Activated T-helper 1 cell treated with anti-CD3 and anti-CD28 coated beads, Interleukin-2, amount 50 U/mL, for 16 hours (primary cell): ENCODE measurements around the gene ELL.
"Not testable (repeated sequence)": the region's sequence is repeated elsewhere in the genome, so short reads cannot be mapped to it uniquely, and the experiment has no call there.

Experiments used
- DNase-seq, 2 donors: peaks; one replicate each; pipeline ENCODE4 v3.0.0-alpha.2; 2020; ENCODE audit warnings: low read depth in 1 of 2, low spot score in 1 of 2

Gene ELL

DNA sequence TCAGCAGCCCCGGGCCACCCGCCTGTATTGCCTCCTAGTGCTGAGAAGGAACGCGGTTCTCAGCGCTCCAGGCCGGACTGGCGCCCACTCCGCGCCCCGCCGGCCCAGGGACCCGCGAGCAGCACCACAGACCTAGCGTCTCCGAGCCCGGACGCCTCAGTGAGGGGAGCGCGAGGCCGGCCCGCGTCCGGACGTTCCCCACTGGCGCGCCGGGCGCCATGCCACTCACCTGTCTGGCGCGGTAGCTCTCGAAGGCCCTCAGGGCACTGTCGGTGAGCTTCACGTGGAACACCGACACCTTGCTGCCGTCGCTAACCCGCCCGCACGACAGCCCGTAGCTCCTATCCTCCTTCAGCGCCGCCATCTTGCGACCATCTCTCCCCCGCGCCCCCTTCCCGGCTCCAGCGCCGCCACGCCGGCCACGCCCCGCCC lies at the start of gene ELL:
TSS of gene ELL (minus strand) at position 379 of the 432 bp plus-strand sequence. CDS start at position 364, 15 bp downstream.
- no peak for DNase-seq

DNA sequence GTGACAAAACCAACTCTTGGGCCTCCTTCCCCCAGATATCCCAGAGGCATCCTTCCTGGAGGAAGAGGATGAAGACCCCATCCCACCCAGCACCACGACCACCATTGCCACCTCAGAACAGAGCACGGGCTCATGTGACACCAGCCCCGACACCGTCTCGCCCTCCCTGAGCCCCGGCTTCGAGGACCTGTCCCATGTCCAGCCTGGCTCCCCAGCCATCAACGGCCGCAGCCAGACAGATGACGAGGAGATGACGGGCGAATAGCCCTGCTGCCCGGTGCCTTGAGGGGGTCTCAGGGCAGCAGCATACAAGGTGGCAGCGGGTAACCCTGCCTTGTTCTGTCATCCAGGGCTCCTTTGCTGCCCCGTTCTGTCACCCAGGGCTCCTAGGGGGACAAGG lies 46.5 kb upstream of the ELL start:
- no peak for DNase-seq

DNA sequence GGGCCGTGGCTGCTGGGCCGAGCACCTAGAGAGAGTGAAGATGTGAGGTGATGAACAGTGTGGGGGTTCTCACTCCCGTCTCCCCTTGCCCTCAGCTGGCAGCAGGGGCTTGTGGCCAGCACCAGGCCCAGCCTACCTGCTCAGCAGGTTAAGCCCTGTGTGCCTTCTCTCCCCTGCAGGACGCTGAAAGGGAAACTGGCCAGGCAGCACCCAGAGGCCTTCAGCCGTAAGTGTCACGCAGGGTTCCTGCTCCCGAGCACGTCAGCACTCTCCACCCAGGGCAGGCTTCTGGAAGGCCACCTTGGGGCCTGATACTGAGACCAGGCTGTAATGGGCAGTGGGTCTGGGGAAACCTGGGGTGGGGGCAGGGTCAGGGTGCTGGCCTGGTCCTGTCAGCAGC lies 45.1 kb upstream of the ELL start:
- no peak for DNase-seq

DNA sequence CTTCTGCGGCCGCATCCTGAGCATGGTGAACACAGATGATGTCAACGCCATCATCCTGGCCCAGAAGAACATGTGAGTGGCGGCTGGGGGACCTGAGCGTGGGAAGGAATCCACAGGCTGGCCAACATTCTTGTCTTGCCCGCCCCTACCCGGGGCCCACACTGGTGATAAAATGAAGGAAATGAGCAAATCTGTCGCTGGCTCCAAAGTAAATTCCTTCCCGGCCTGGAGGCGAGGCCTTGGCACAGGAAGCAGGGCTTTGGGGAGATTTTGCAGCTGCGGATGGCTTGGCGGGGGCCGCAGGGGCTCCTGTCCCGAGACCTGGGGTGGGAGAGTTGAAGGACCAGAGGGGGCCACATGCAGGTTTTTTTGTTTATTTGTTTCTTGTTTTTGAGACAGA lies 40.2 kb upstream of the ELL start:
- DNase-seq = no peak

DNA sequence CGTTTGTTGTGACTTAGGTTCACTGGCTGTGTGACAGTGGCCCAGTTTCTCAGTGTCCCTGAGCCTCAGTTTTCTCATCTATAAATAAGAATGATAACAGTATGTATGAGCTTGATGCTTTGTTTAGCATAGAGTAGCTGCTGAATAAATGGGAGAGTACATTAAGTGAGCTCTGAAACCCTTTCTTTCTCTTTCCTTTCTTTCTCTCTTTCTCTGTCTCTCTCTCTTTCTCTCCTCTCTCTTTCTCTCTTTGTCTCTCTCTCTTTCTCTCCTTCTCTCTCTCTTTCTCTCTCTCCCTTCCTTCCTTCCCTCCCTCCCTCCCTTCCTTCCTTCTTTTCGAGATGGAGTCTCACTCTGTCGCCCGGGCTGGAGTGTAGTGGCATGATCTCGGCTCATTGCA lies 37.8 kb upstream of the ELL start:
- no peak for DNase-seq

DNA sequence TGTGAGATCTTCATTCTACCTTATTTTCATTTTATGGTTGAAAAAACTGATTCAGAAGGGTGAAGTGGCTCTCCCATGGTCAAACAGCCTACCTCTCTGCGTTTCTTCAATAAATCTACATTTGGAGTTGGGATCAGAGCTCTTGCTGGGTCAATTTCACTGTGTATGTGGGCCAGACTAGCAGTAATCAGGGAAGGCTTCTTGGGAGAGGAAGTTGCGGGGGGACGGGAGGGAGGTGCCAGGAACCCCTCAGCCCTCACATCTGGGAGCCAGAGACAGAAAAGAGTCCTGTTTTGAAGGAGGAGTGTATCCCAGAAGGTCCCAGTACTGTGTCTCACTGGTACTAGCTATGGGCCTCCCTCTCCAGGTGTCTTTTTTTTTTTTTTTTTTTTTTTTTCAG lies 36.7 kb upstream of the ELL start:
- no peak for DNase-seq

DNA sequence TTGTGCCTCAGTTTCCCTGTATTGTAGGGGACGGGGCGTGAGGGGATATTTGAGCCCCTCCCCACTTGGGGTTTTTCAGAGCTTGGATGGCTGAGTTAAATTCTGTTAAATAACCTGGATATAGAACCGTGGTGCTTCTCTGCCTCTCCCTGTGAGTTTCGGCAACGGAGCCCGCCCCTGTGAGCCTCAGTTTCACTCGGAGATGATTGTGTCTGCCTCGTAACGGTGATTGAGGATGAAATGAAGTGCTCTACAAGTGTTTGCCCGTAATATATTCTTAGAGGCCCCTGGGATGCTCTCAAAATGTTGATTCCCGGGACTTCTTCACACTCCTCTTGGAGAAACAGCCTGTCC lies 36.3 kb upstream of the ELL start:
- no peak for DNase-seq

DNA sequence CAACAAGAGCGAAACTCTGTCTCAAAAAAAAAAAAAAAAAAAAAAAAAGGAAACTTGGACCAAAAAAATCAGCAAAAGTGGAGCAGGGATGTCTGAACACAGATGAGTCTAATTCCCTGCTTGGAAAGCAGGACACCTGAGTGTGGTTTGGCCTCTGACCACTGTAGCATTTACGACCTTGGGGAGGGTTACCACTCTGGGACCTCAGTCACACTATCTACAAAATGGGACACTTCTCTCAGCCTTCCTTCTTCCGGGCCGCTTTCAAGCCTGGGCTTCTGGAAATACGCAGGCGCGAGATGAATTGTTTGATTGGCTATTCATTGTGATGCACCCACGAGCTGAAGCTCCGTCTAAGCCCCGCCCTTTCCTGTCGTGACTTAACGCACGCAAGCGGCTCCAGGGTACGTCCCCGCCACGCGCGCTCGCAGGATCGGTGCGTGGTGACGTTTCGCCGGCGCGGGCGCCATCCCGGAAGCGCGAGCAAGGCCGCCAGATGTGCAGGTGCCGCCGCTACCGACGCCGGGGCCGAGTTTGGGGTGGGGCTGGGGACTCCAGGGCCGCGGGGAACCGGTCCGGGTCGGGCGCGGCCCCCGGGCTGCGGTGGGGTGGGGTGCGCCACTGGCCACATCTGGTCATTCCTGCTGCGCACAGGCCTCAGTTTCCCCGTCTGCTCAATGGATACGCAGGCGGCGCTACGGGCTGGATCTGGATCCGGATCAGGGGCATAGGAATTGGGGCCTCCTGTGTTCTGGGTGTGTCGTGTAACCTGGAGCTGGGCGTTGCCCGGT lies 35.7 kb upstream of the ELL start, which contains the start of gene KXD1:
TSS of gene KXD1 (plus strand) at position 460 of the 791 bp plus-strand sequence. CDS start 4,187 bp downstream, outside the sequence.
- DNase-seq = peak; percentile 95 to 97

DNA sequence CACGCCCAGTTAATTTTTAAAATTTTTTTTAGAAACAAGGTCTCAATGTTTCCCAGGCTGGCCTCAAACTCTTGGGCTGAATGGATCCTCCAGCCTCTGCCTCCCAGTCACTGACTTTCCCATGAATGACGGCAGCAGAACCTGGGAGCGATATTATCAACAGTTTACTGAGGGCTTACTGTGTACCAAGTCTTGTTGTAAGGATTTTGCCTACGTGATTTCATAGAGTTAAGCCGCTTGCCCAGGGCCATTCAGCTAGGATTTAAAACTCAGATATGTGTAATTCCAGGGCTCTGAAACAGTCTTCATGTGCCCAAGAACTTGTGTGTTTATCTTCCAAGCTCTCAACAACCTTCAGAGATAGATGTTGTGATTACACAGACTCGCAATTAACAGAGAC lies 29.8 kb upstream of the ELL start:
- no peak for DNase-seq

DNA sequence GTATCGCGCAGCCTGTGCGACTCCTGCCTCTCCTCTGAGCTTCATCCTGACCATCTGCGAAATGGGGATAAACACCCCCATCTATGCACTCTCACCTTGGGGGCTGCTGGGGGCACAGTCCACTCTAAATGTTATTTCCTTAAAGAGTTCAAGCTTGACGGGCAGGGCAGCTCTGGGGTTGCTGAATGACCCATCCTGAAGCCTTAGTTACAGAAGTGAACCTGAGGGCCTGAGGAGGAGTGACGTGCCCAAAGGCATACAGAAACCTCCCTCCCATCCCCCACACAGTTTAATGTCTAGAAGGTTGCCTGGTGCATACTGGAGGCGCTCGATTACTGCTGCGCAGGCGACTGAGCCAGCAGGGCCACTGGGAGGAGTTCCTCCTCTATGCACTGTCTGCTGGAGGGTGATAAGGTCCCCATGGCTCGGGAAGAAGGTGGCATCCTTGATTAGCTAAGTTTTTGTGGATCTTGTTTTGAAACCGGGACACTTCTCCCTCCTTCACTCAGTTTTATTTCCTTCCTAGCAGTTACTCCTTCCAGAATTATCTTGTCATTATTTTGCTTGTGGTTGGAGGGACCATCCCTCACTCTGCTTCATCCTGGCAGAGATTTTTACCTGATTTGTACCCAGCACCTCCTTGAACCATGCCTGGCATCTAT lies 22.1 kb upstream of the ELL start:
- DNase-seq = peak; percentile 44 to 49

DNA sequence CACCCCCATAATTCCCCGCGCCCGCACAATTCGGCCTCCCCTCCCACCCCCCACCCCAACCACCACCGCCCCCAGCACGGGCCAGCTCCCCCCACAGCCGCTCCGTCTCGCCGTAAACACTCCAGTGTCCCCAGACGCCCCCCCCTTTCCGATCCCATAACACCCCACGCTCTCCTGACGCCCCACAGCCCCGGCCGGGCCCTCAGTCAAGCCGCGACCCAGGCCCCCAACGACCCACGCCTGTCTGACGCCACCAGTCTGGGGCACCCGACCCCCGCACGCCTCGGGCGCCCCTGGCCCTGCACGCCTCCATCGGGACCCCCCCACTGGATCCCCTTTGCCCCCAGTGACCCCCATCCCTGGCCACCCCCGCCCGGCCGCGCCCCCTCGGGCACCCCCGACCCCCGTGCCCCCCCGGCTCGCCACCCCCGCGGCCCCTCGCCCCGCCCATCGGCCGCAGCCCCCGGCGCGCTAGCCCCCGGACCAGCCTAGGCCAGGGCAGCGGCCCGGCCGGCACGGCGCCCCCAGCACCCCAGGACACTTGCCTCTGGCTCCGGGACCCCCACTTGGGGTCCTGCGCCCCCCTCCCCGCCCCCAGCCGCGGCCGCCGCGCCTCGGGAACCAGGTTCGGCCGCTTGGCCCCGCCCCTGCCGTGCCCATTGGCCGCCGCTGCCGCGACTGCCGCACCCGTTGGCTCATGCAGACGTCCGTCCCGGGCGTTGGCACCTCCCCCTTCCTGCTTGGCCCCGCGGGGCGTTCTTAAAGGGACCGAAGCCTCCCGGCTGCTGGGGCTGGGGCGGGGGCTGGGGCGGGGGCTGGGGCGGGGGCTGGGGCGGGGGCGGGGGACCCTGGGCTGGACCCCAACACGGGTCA lies 21.3 kb upstream of the ELL start, which contains the start of gene FKBP8:
TSS of gene FKBP8 (minus strand) at position 633 of the 873 bp plus-strand sequence. CDS start 1,603 bp downstream, outside the sequence.
- peak; percentile 90 to 91 for DNase-seq

DNA sequence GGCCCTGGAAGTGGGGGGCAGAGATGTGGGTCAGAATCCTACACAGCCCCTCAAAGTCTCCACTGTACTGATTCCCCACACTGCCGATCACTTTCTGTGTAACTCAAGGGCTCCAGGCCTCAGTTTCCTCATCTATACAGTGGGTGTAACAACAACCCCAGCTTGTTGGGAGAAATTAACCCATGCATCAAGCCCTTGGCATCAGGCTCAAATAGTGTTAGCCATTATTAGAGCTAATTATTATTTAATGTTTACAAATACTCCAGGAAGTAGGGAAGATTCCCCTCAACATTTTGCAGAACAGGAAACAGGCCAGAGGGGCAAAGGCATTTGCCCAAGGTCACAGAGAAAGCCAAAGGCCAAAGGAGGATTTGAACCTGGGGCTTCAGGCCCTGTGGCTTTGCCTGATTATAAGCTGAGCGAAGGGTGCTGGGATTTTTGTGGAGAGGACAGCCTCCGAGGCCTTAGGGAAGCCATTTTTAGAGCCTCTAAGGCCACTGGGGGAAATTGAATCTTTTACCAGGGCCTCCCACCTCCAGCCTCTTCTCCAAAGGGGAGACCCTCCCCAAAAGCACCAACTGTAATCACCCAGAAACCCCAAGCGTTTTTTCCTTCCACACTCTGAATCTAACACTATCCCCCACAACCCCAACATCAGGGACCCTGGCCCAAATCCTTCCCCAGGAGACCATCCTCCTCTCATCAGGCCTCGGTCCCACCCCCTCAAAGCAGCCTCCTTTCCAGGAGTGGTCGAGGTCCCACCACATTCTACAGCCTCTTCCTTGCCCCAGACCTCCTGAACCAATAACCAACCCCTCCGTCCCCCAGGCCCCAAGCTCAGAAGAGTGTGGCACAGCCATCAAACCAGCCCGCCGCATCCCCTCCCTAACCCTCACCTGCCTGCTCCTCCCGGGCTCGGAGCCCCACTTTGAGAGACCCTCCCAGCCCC lies 20.4 kb upstream of the ELL start:
- no peak for DNase-seq

DNA sequence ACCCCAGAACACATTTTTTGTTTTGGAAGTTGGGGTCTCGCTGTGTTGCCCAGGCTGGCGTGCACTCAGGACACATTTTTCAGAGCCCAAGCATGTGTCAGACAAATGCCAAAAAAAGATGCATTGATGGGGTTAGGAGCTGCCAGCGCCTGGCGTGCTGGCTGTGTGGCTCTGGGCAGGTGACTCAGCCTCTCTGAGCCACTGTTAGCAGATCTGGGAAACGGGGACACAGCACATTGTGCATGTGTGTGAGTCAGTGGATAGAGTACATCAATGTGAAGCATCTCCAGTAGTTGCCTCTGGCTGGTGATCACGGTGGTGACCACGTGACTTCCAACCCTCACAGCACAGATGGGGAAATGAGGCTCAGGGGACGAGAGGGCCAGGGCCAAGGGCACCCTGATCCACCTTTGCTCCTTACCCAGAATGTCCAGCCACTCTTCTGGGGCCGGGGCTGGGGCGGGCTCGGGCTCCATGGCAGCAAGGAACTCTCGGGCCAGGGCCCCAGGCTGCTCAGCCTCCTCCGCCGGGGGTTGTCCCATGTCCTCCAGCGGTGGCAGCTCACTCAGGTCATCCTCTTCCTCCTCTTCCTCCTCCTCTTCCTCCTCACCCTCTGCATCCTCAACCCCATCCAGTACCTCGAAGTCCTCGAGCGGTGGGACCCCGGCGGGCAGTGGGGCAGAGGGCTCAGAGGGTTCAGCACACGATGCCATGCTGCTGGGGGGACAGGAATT lies 19.6 kb upstream of the ELL start:
- DNase-seq = no peak

DNA sequence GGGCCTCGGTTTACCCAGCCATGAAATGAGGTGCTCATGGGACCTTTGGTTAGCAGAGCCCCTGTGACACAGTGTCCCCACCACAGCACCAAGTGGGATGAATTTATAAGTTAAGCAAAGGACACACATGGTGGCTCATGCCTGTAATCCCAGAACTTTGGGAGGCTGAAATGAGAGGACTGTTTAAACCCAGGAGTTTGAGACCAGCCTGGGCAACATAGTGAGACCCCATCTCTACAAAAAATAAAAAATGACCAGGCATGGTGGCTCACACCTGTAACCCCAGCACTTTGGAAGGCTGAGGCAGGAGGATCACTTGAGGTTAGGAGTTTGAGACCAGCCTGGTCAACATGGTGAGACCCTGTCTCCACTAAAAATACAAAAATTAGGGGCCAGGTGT lies 18.3 kb upstream of the ELL start:
- not testable (repeated sequence) for DNase-seq

DNA sequence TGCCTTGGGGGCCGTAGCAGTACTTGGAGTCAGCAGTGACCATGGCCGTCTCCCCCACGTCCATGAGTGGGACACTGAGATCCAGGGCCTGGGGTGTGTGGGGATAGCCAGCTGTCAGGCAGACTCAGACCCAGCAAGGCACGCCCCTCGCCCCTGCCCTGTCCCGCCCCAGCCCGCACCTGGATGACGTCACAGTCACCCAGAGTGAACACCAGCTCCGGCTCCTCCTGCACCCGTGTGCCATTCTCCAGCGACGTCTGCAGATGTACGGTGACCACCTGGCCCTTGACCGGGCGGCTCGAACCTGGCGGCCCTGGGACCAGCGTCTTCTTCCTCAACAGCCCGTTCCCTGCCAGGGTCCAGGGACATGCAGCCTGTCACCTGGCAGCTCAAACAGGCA lies 17.5 kb upstream of the ELL start:
- DNase-seq = no peak

DNA sequence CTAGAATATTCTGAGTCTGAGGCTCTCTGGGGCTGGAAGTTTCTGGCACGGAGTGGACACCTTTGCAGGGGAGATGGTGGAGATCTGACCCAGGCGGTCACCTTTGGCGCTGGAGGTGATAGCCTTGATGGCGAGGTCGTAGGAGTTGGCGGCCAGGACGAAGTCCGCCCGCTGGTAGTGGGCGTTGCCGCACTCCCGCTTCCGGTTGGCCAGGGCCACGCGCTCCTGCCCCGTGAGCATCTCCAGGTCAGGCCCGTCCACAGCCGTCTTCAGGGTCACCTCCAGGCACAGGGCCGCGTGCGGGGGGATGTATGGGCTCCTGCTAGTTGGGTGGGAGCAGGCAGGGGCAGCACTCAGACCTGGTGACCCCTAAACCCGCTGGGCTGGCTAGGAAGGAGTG lies 16.2 kb upstream of the ELL start:
- no peak for DNase-seq

DNA sequence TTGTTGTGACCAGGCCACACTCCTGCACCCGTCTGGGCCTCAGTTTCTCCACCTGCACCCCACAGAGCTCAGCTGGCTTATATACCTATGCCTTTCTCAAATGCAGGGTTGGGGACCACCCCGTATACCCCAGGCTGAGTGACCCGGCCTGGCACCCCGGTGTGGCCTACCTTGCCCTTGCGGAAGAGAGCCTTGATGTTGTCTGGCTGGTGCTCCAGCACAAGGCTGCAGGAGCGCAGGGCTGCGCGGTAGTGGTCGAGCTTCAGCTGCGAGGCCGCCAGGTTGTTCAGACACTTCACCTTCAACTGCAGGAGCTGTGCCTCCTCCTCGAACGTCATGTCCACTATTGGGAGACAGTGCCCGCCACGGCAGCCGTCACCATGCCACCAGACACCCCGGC lies 15.6 kb upstream of the ELL start:
- DNase-seq = no peak

DNA sequence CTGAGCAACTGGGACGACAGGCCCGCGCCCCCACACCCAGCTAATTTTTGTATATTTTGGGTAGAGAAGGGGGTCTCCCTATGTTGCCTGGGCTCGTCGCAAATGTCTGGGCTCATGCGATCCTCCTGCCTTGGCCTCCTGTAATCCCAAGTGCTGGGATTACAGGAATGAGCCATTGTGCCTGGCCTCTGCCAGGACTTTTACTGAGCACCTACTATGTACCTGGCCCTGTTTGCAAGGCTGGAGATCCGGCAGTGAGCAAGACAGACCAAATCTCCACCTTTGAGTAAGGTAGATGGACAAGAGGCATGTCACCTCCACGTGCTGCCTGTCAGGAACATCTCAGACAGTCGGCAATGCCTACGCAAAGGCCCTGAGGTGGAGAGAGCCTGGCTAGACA lies 14.6 kb upstream of the ELL start:
- no peak for DNase-seq

DNA sequence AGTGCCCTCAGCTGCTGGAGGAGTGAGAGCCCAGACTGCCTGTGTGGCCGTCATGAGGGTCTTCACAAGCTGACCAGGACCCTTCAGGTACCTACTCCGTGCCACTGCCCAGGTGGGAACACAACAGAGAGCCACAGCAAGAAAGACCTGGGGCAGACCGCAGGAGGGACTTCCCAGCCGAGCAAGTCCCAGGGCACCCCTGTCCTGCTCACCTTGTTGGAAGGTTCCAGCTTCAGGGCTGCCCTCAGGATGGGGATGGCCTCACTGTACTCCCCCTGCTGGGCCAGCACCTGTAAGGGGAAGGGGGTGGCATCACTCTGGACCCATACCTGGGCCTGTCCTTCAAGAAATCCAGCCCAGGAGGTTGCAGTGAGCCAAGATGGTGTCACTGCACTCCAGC lies 11.2 kb upstream of the ELL start:
- DNase-seq = no peak
